Stromal cell of bone marrow (primary cell): ENCODE measurements around the gene MARCHF3.
"Not testable (repeated sequence)": the region's sequence is repeated elsewhere in the genome, so short reads cannot be mapped to it uniquely, and the experiment has no call there.

Source experiments
- DNase-seq: peaks from one replicate; pipeline ENCODE4 v3.0.0-alpha.2; 2012; ENCODE audit warnings: low read depth

MARCHF3 gene

DNA sequence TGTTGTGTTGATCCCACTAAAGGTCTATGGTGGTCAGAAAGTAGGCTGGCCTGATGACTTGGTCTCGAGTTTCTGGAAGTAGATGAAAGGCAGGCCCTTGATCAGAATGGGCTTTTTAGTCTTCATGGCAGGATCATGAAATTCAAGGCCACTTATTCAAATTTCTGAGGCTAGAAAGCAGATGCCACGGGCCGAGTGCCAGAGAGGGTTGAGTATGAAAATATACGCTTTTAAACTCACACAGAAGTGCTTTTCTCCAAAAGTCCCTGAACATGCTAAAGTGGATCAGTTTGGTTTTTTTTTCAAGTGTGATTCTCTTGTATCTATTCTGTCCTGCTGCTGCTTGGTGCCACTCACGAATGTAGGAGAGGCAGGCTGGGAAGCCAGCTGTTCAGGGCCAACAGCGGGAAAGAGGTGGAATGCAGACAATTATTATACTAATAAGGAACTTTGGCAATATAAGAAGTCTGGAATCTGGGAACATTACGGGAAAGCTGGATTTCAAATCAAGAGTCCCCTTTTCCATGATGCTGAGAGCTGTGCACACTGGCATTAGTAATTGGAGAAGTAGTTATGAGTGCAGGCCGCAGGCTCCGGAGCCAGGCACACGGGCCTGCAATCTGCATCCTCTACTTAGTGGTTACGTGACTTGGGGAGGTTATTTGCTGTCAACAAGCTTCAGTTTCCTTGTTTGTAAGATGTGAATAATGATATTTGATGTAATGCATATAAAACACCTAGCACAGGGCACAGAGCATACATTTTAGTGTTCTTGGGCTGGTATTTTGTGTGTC lies 157.6 kb downstream of the MARCHF3 start:
- DNase-seq, result no peak

- no peak for DNase-seq
Measured at GRCh38 chr5:126871441-126871840, 158.9 kb downstream of the MARCHF3 start.

DNA sequence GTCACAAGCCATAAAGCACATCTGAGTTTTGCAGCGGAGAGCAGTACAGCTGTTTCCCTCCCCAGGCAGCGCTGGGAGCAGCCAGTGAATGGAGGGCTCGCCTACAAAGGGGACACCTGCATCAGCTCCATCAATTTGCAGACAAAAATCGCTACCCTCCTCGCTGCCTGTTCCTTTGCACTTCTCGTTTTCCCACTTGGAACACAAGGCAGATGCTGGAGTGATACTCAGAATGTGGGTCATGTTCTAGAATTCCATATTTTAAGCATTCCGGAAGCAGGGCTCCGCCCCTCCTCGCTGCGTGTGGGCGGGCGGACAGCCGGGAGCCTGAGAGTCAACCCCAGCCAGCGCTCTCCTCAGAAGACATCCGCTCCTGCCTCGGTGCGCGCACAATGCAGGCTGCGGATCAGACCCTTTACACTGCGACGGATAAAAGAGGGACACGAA lies 161.3 kb downstream of the MARCHF3 start:
- DNase-seq, result no peak

DNA sequence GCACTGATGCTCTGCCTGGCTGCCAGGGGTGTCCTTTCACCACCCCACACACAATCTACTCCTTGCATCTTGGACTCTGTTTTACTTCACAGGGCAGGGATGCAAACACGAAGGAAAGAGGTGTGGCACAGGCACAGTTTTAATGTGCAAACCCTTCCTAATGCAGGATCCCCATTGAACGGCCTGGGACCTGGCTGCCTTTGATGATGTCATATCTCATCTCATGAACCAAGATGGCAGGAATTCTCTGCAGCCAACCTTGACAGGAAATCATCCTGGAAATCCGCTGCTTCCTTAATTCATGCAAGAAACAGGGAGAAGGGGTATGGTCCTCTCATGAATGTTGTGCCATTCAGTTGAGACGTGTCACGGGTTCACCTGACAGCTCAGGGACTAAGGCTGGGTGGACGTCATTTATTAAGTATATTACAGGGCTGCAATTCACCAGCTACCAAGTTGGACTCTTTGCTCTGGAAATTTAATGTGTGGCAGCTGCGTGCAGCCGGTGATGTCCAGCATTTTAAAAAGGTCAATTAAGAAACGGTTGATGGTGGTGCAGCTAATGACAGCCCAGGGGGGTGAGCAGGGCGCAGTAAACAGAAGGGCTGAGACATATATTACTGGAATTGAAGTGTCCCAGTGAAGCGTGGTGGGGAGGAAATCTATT lies 161.9 kb downstream of the MARCHF3 start:
- no peak for DNase-seq

GRCh38 chr5:126866851-126867636 lies 163.3 kb downstream of the MARCHF3 start:
- no peak for DNase-seq

GRCh38 chr5:126865299-126865698 lies 165.1 kb downstream of the MARCHF3 start:
- DNase-seq, result peak; percentile 89

DNA sequence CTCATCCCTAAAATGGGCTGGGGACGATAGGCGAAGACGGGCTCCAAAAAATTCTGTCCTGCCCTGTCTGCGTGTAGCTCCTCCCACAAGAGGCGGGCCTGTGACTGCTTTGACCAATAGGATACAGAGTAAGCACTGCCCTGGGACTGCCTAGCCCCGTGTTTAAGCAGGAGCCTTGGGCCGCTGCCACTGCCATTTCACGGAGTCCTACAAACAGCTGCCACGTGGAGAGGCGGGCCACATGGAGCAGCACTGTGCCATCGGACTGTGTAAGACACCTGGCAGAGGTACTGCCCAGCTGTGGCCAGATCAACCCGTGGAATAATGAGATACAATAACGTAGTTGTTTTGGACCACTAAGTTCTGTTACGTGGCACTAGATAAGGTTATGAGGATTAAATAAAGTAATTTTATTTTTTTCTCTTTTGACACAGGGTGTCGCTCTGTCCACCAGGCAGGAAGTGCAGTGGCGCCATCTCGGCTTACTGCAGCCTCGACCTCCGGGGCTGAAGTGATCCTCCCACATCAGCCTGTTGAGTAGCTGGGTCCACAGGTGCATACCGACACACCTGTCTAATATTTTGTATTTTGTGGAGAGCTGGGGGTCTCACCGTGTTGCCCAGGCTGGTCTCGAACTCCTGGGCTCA lies 166.2 kb downstream of the MARCHF3 start:
- no peak for DNase-seq

DNA sequence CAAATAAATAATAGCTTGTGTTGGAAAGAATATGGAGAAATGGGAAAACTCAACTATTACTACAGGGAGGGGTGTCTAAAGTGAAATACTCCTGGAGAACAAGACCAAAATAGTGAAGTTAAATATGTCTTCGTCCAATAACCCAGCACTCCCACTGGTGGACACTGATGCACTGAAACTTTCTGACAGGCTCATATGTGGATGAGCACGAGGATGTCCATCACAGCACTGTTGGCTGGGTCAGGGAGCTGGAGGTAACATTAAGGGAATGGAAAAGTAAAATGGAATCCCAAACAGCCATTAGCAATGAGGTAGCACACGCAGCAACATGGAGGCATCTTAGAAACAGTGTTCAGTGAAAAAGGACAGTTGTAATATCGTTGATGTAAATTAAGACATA lies 167.0 kb downstream of the MARCHF3 start:
- DNase-seq, result no peak

DNA sequence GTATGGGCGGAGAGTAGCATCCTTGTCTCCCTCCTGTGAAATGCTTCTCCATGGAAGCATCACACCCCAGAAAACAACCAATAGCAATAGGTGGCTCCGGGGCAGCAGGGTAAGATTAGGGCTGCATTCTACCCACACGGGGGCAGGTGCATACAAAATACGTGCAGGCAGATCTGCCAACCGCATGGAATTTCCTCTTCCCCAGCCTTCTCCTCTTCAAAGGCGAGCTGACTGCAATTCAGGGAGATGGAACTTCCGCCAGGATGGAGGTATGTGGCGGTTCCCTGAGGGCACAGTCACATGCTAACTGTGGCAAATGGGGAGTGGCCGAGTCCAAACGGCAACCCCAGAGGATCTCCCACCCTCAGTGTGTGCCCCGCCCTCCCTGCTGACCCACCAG lies 171.9 kb downstream of the MARCHF3 start:
- DNase-seq, result no peak

DNA sequence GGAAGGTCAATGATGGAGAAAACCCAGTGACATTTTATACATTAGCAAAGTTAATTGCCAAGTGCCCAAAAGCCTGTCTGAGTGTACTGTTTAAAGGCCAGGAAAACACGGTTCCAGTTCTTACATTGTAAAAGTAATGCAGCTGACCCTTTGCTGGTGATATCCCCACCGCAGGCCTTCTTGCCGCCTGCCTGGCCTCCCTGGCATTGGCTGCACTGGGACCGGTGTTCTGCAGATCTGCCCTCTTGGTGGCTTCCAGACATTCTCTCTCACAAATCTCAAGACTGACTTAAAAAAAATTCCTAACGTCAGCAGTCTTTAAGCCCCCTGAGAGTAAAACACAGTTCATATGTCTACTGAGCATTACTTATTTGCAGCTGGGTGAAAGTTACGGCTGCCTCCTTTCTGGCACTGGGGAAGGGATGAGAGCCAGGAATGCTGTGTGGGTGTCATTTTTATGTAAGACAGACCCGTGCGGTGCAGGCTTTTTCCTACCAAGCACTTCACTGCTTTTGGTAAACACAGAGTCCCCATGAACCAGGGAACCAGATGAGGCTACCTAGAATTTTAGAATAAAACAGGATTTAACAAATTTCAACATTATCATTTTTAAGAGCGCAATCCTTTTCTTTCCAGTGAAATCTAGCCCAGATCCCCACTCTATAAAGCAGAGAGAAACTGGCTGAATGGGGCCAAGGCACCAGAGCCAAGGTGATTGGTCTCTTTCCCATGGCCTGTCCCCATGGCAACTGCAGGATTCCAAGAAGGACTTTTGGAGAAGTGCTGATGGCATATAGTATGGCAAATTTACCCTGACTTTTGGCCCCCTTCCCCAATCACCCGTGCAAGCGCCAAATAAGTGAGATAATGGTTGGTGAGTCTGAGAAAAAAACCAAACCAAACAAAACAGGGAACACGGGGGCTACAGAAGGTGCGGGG lies 172.6 kb downstream of the MARCHF3 start:
- no peak for DNase-seq

DNA sequence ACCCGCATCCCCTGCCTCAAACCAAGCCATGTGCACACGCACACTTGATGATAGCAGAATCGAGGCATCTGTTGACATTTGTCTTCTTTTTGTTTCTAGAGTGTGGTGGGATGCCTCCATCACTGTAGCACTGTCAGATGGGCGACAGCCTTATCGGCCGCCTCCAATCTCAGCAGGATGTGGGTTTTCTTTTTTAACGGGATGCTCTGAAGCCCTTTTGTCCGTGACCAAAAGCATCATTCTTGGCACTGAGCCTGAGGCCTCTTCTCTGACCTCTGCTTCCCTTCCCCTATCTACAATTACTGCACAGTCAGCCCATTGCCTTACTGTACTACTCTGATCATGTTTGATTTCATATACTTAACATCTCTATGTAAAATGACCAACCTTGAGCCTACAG lies 175.1 kb downstream of the MARCHF3 start:
- DNase-seq, result no peak

DNA sequence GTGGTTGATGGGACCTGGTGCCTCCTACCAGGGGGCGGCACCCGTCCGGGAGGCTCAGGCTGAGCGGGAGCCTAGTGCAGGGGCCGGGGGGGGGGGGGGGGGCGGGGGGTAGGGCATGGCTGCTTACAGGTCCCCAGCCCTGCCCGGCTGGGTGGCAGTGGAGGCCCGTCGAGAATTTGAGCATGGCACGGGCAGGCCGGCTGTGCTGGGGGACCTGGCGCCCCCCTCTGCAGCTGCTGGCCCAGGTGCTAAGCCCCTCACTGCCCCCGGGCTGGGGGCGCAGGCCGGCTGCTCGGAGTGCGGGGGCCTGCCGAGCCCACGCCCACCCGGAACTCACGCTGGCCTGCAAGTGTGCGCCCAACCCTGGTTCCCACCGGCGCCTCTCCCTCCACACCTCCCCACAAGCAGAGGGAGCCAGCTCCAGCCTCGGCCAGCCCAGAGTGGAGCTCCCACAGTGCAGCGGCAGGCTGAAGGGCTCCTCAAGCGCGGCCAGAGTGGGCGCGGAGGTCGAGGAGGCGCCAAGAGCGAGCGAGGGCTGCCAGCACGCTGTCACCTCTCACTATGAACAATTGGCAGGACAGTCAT lies 175.7 kb downstream of the MARCHF3 start:
- DNase-seq, result no peak

- not testable (repeated sequence) for DNase-seq
Measured at GRCh38 chr5:126853541-126854307, 176.6 kb downstream of the MARCHF3 start.

GRCh38 chr5:126852841-126853271 lies 177.5 kb downstream of the MARCHF3 start:
- no peak for DNase-seq

DNA sequence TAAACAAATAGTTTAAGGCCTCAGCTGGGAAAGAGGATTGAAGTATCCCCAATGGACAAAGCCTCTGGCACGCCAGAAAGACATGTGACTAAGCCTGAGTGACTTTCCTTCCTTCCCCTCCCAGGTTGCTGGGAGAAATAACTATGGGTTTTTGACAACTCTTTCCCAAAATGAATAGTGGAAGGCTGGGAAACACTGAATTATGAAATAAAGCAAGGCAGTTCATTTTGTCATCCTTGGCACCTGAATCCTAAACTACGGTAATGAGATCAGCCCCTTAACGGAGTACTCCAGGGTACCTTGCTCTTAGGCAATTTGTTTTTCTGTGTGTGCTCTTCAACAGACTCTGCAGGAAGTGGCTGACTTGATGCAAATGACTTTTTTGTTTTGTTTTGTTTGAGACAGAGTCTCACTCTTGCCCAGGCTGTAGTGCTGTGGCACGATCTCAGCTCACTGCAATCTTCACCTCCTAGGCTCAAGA lies 178.2 kb downstream of the MARCHF3 start:
- peak; percentile 59 for DNase-seq

DNA sequence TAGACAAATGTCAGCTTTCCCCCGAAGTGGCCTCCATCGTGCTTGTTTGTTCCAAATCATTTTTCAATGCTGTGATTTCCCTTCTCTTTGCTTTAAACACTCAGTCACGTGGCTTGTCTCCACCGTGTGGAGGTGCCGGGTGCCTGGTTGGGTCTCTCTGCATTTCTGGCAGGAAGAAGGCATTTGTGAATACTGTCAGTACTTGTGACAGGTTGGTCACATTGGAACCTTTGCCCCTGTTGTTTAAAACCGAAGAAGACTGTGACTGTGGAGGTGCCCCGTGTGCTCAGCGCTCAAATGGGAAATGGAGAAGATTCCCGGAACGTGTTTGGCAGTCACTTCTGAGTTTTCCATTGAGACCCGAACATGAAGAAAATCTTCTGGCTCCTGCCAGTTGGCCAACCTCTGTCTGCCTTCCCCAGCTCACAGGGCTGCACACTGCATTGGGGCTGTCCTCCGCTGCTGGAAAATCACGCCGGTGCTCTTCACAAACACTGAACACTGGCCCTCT lies 178.8 kb downstream of the MARCHF3 start:
- DNase-seq, result no peak

DNA sequence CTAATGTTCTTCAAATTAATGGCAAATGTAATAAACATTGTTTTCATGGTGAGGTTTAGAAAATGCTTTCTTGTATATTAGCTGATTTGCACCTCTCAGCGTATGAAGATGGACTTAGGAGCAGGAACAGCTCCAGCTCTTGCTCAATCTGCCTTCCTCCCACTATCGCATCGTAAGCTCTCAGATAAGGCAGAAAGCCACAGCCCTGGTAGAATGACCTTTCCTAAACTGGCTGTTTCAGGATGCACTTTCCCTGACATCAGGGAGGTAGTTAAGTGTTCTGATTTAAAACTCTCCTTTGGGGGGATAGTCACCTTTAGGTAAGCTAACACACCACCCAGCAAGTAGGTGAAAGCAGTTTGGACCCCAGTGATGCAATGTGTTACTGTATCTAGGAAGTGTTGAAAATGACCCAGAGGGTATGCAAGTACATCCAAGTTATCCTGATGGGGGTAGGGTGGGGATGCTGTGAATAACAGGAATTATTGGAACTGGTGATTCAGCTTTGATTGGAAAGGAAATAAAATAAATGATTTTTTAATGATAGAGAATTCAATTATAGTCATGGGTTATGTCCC lies 181.2 kb downstream of the MARCHF3 start:
- no peak for DNase-seq

- DNase-seq, result no peak
Measured at GRCh38 chr5:126848253-126848652, 182.1 kb downstream of the MARCHF3 start.

DNA sequence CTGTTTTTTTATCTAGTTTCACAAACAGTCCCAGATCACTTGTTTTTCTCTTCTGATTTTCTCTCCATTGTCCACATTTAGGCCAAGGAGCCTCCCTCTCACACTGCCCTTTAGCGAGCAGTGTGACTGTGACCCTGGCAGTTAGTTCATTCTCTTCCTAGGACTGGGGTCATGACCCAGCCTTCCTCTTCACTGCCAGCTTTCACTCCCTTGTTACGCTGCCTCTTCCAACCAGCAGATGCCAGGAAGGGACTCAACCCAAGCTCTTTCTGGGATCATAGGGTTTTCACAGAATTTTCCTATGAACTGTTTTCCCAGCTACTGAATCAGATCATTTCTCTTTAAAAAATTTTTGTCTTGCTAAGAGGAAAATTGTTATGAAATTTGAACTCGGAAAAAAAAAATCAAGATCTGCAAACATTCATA lies 182.5 kb downstream of the MARCHF3 start:
- no peak for DNase-seq
